BLaER1 (cell line): Measurements from ENCODE around the gene ENPP1.

Experiments used
- H3K27ac ChIP-seq: shearing (Covaris generic); formaldehyde crosslinking; 2 replicates; pipeline ENCODE4 v1.8.1; 2022
- H3K27me3 ChIP-seq: shearing (Covaris generic); formaldehyde crosslinking; 2 replicates; pipeline ENCODE4 v1.8.1; 2022
- H3K36me3 ChIP-seq: shearing (Covaris generic); formaldehyde crosslinking; 2 replicates; pipeline ENCODE4 v1.8.1; 2022
- H3K4me1 ChIP-seq: shearing (Covaris generic); formaldehyde crosslinking; 2 replicates; pipeline ENCODE4 v1.8.1; 2022
- H3K4me2 ChIP-seq: shearing (Covaris generic); formaldehyde crosslinking; 2 replicates; pipeline ENCODE4 v1.8.1; 2022
- H3K4me3 ChIP-seq: shearing (Covaris generic); formaldehyde crosslinking; 2 replicates; pipeline ENCODE4 v1.8.1; 2022
- H3K9ac ChIP-seq: shearing (Covaris generic); formaldehyde crosslinking; 2 replicates; pipeline ENCODE4 v1.8.1; 2022
- H3K9me3 ChIP-seq: shearing (Covaris generic); formaldehyde crosslinking; 2 replicates; pipeline ENCODE4 v1.8.1; 2022
- H4K20me1 ChIP-seq: shearing (Covaris generic); formaldehyde crosslinking; 2 replicates; pipeline ENCODE4 v1.8.1; 2022
- Cebpa-rat ChIP-seq: shearing (Covaris generic); IDR thresholded peaks from 2 replicates; pipeline ENCODE4 v1.8.1; 2022

Gene ENPP1

DNA sequence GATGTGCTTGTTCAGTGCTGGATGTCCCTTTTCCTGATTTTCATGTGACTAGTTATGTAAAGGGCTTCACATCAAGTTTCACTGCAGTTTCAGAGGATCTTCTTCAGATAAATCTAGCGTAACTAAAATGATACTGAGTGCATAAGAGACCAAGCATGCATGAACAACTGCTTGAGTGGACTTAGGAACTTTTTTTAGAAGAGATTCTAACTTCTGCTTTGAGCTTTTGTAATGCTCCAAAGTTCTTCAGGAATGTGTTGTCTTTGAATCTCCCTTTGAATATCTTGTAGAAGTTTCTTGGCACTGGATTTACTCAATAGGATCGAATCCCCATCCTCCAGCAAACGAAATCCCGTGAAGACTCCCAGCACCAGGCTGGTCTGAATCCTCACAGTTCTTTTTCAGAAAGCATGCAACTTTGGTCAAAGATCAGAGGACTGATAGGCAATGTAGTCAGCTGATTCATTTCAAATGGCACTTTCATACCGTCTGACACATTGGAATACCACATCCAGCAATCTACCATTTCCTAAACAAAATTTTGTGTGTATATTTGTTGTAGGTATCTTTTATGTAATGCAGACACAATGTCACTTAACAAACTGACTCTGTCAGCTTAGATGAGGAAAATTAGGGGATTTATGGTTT is 33.2 kb downstream of the ENPP1 start:
- no peaks in the 10 kb centered on the region for H3K36me3 ChIP-seq
- no peak overlapping the region for H3K4me3 ChIP-seq
- no peaks in the 10 kb centered on the region for H4K20me1 ChIP-seq
- no peak overlapping the region for H3K27ac ChIP-seq
- H3K9me3 ChIP-seq: no peaks in the 10 kb centered on the region
- H3K9ac ChIP-seq: no peak overlapping the region
- no peak overlapping the region for H3K4me2 ChIP-seq
- TF ChIP-seq Cebpa-rat: no peak
- H3K4me1 ChIP-seq: peaks cover 6% of the 10 kb centered on the region; the same call in 1 of the 2 replicates
- no peaks in the 10 kb centered on the region for H3K27me3 ChIP-seq

DNA sequence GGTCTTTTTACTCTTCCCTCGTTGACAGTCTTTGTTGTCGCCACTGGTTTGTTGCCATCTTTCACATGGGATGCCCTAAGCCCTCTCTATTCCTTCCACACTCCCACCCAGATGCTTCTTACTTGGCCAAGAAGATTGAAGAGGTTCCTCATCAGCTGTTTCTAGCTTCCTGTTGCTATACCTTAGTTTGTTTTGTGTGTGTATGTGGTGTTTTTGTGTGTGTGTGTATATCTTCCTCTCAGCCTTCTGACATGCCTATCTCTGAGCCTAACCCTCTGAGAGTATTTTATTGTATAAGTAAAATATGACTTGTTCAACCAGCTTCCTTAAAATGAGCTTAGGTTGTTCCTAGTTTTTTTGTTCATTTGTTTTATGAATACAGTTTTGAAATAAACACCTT is 35.9 kb downstream of the ENPP1 start:
- TF ChIP-seq Cebpa-rat: no peak
- no peaks in the 10 kb centered on the region for H3K27me3 ChIP-seq
- H3K27ac ChIP-seq: no peak overlapping the region
- H3K4me3 ChIP-seq: no peak overlapping the region
- no peaks in the 10 kb centered on the region for H4K20me1 ChIP-seq
- H3K4me2 ChIP-seq: no peak overlapping the region
- no peaks in the 10 kb centered on the region for H3K36me3 ChIP-seq
- H3K4me1 ChIP-seq: peaks cover 6% of the 10 kb centered on the region; the same call in 1 of the 2 replicates
- H3K9ac ChIP-seq: no peak overlapping the region
- no peaks in the 10 kb centered on the region for H3K9me3 ChIP-seq

DNA sequence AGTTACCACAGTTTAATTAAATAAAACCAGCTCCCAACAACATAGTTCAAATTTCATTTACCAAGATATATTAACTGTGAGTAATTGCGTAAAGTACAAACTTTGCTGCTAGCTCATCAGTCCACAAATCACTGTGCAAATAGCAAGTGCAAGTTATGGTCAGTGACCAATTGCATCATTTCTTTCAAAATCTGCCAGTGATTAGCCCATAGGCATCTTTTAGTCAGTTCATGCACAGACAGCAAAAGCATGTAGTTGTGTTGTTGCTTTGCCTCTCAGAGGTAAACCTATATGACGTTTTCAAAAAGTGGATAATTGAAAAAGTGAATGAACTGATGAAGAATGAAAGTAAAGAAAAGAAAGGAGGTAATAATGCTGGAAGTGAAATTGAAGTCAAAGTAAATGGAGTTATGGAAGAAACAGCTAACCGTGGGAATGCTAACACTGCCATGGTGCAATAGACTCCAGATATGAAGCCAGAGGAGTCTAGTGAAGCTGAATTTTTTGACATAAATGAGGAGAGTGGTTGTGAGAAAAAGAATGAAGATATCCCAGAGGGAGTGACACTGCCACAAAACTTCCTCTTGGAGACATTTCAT is 36.5 kb downstream of the ENPP1 start:
- H3K4me1 ChIP-seq: peaks cover 6% of the 10 kb centered on the region; the same call in 1 of the 2 replicates
- no peaks in the 10 kb centered on the region for H3K36me3 ChIP-seq
- H3K27ac ChIP-seq: no peak overlapping the region
- H3K4me2 ChIP-seq: no peak overlapping the region
- H3K9ac ChIP-seq: no peak overlapping the region
- no peaks in the 10 kb centered on the region for H3K27me3 ChIP-seq
- no peak for TF ChIP-seq Cebpa-rat
- H4K20me1 ChIP-seq: no peaks in the 10 kb centered on the region
- no peak overlapping the region for H3K4me3 ChIP-seq
- H3K9me3 ChIP-seq: no peaks in the 10 kb centered on the region

DNA sequence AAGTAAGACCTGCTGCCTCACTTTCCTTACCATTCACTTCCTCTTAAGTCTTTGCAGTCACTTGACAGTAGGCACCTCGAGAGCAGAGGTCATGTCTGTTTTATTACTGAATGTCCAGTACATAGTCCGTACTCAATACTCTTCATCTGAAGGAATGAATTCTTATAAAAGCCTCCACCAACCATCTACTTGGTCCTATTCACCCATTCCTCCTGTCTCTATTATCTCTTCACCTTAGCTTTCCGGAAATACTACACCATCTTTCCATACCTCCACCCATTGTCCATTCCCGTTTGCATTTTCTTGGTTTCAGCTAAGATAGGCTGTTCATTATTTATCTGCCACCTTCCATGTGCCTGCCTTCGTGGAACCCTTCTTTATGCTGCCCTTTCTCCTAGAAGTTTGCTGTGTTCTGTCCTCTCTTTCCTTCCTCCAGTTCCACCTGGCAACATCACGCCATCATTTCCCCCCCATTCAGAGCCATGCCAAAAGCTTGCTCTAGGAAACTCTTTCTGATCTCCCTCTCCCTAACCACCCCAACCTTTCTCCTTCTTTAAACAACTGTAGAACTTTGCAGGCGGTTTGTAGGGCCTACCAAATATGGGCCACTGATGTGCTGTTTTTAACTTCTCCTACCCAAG is 38.3 kb downstream of the ENPP1 start:
- no peak overlapping the region for H3K4me2 ChIP-seq
- no peak overlapping the region for H3K27ac ChIP-seq
- H3K36me3 ChIP-seq: no peaks in the 10 kb centered on the region
- no peaks in the 10 kb centered on the region for H4K20me1 ChIP-seq
- H3K4me1 ChIP-seq: peaks cover 1% of the 10 kb centered on the region; the same call in 1 of the 2 replicates
- no peak for TF ChIP-seq Cebpa-rat
- H3K27me3 ChIP-seq: no peaks in the 10 kb centered on the region
- H3K4me3 ChIP-seq: no peak overlapping the region
- no peak overlapping the region for H3K9ac ChIP-seq
- H3K9me3 ChIP-seq: no peaks in the 10 kb centered on the region

DNA sequence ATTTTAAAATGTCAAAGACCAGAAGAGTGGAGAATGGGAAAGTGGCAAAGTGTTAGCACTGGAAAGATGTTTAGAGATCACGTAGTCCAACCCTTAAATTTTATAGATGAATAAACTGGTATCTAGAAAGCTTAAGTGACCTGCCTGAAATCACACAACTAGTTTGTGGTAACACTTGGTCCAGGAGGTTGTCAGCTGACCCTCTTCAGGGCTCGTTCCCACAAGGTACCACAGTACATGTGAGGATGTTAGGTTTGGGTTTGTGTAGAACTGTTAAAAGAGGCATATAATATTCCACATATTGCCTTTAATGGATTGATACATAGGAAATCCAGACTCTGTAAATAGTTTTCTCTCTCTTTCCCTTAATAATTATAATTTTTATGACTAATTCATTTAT is 39.1 kb downstream of the ENPP1 start:
- Histone ChIP-seq H3K9me3 (no peaks in the 10 kb centered on the region), H3K4me1 (no peaks in the 10 kb centered on the region), H3K27ac (no peak overlapping the region), H3K4me2 (no peak overlapping the region), H3K4me3 (no peak overlapping the region), H3K36me3 (no peaks in the 10 kb centered on the region), H4K20me1 (no peaks in the 10 kb centered on the region), H3K9ac (no peak overlapping the region), H3K27me3 (no peaks in the 10 kb centered on the region)
- no peak for TF ChIP-seq Cebpa-rat

DNA sequence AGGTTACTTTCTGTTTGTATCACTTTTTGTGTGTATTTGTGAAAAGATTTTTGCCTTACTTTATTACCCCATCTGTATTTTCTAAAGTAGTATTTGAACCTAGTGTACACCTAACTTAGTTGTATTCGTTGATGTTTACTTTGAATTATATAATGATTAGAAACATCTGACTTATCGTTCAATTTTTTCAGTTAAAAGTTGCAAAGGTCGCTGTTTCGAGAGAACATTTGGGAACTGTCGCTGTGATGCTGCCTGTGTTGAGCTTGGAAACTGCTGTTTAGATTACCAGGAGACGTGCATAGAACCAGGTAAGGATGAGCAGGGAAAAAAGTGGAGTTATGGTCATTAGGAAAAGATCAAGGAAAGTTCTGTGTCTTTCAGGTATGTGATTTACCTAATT is 42.0 kb downstream of the ENPP1 start:
- no peak for TF ChIP-seq Cebpa-rat
- Histone ChIP-seq H3K36me3 (no peaks in the 10 kb centered on the region), H3K4me2 (no peak overlapping the region), H3K27me3 (no peaks in the 10 kb centered on the region), H3K4me3 (no peak overlapping the region), H3K9me3 (no peaks in the 10 kb centered on the region), H3K9ac (no peak overlapping the region), H3K4me1 (no peaks in the 10 kb centered on the region), H3K27ac (no peak overlapping the region), H4K20me1 (no peaks in the 10 kb centered on the region)

DNA sequence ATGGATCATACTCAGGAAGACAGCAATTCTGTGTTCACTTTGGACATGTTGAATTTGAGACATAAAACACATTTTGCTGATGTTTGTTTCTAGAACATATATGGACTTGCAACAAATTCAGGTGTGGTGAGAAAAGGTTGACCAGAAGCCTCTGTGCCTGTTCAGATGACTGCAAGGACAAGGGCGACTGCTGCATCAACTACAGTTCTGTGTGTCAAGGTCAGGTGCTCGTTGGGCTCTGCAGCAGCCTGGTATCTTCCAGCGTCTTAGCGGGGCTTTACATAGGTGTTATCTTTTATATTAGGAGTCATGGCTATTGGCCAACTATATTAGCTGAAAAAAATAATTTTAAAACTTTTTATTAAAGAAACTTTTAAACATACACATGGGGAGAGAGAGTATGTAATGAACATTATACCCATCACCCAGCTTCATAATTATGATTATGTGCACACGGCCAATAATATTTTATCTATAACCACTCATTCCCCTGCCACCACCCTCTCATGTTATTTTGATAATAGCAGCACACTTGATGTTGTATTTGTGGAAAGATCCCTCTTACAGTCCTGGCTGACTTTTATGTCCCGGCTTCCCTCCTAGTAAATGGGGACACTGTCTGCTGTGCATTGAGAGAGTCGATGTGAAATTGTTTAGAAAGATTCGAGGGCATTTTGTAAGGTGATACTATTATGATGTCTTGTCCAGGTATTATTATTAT is 43.4 kb downstream of the ENPP1 start:
- no peaks in the 10 kb centered on the region for H3K9me3 ChIP-seq
- no peaks in the 10 kb centered on the region for H3K36me3 ChIP-seq
- no peak overlapping the region for H3K27ac ChIP-seq
- H3K9ac ChIP-seq: no peak overlapping the region
- H3K4me3 ChIP-seq: no peak overlapping the region
- H3K4me1 ChIP-seq: no peaks in the 10 kb centered on the region
- TF ChIP-seq Cebpa-rat: no peak
- no peak overlapping the region for H3K4me2 ChIP-seq
- H4K20me1 ChIP-seq: no peaks in the 10 kb centered on the region
- H3K27me3 ChIP-seq: no peaks in the 10 kb centered on the region

DNA sequence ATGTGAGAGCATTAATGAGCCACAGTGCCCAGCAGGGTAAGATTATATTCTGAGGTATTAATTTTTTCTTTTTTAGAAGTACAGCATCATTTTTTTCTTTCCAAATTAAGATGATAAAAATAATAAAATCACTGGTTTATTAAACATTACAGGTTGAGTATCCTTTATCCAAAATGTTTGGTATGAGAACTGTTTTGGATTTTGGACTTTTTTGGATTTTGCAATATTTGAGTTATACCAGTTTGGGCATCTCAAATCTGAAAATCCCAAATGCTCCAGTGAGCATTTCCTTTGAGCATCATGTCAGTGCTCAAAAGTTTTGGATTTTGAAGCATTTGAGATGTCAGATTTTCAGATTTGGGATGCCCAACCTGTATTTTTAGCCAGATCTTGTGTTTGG is 44.4 kb downstream of the ENPP1 start:
- H3K27ac ChIP-seq: no peak overlapping the region
- no peak overlapping the region for H3K9ac ChIP-seq
- H3K4me1 ChIP-seq: no peaks in the 10 kb centered on the region
- no peaks in the 10 kb centered on the region for H3K27me3 ChIP-seq
- H4K20me1 ChIP-seq: no peaks in the 10 kb centered on the region
- no peaks in the 10 kb centered on the region for H3K9me3 ChIP-seq
- TF ChIP-seq Cebpa-rat: no peak
- no peaks in the 10 kb centered on the region for H3K36me3 ChIP-seq
- no peak overlapping the region for H3K4me2 ChIP-seq
- no peak overlapping the region for H3K4me3 ChIP-seq

DNA sequence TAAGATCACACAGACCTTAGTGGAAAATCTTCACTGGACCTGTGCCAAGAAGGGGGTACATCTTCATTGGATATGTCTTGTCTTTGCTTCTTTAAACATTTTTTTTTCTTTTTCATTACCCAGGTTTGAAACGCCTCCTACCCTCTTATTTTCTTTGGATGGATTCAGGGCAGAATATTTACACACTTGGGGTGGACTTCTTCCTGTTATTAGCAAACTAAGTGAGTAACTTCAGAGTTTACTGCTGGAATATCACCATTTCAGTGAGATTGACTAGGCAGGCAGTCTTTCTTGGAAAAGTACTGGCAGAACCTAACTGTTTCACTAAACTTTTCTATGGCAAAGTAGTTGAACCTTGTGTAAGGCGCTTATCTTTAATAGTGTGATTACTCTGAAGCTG is 47.0 kb downstream of the ENPP1 start:
- Histone ChIP-seq H3K27ac (no peak overlapping the region), H3K9me3 (no peaks in the 10 kb centered on the region), H3K36me3 (no peaks in the 10 kb centered on the region), H3K4me3 (no peak overlapping the region), H3K4me2 (no peak overlapping the region), H3K27me3 (no peaks in the 10 kb centered on the region), H4K20me1 (no peaks in the 10 kb centered on the region), H3K4me1 (no peaks in the 10 kb centered on the region), H3K9ac (no peak overlapping the region)
- TF ChIP-seq Cebpa-rat: no peak
